ENCODE results near the gene ST14.
"Not testable (repeated sequence)": the region's sequence is repeated elsewhere in the genome, so short reads cannot be mapped to it uniquely, and the experiment has no call there.

ST14 gene

DNA sequence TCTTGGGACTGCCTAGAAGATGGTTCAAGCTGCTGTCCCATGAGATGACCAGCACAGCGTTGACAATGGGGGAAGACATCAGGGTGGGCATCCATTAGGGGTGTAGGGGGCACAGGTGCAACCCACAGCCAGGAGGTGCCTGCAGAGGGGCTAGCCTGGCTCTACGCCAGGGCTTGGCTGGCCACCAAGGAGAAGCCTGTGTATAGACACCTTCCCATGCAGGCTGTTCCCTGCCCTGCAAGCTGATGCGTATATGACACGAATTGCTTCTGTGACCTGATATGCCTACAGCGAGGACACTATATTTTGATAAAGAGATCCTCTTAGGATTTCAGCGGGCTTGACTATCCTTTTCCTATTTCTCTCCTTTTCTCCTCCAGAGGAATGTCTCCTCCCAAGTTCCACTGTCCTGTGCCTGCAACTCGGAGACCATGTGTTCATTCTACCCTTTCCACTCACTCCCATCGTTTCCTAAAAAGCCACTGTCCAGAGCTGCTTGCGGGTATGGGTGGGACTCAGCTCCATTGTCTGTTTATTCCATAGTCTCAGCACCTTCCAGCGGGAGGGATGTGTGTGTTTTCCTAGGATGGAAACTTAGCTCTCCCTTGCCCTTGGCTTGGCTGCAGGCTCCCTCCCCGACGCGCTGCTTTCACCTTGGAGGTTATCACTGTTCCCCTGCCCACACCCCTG is 56.1 kb downstream of the ST14 start:
- no peak overlapping the region for H3K4me3 ChIP-seq (ENCODE audit: low read length)
- no peak for DNase-seq (ENCODE audit: low read depth, low spot score)

DNA sequence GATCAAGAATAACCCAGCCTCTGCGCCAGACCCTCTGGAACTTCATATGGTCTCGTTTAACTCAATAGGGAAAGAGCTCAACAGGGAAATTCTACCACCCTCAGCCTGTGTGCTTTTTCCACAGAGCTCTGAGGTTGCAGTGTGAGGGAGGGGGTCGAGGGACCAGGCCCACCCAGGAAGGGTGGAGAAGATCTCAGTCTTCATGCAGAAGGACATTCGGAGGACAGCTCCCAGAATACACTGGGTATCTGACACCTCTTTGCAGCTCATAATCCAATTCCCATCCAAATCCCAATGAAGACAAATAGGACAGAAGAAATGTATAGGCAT is 56.6 kb downstream of the ST14 start:
- DNase-seq (ENCODE audit: low read depth, low spot score), result no peak
- H3K4me3 ChIP-seq (ENCODE audit: low read length), result no peak overlapping the region

DNA sequence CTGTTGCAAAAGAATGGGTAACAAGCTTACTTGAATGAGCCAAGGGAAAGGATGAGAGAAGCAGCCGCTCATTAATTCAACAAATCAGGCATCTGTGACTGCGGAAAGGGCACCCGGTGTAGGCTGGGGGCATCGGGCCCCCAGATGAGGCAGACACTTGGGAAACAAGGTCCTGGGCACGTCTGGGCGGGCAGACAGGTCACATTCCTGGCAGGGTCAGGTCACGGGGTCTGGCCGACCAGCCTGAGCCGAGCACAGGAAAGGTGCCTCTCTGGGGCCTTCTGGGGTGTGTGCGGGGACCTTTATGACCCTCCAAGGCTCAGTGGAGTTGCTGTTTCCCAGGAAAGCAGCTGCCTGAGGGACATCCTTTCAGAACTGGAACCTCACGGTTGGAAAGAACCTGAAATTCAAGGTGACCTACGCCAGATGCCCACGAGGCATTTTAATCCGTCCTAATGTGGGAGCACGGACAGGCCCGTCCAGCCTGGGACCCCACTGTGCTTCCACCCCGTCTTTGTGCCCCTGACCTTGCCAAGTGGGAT is 57.1 kb downstream of the ST14 start:
- H3K4me3 ChIP-seq (ENCODE audit: low read length), result no peak overlapping the region
- DNase-seq (ENCODE audit: low read depth, low spot score), result no peak

DNA sequence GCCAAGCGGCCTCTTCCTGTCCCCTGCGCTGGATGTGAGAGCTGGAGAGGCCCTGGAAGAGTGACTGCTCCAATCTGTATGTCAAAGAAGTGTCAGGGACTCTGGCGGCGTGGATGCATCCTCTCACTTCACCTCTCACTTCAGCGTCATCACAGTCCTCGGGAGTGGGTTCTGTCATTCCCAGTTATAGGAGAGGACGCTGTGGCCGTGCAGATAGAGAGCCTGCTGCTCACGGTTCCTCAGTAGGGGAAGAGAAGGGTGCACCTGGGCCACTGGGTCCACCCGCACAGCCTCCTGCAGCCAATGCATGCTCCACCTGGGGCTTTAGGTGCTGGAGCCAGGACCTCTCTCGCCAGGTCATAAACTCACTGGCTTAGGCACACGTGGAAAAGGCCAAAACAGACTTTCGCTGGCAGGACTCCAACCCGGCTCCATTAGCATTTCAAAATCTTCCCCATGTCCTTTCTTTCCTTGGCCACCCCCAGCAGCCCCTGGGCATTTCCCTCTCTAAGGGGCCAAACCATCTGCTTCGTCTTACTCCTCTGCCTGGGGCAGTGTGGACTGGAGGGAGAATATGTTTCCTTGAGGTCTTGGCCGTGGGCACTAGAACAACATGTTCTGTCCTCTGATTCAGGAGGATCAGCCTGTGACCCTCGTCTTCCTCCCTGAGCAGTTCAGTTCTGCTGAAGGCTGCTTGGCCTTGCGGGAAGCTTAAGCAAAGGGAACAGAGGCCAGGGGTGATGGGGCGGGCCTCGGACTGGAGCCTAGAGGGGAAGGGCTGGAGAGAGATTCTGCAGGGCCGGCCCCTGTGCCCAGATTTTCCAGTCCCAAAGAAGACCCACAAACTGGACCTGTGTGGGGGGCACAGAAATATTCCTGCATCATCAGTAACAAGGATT is 57.8 kb downstream of the ST14 start:
- H3K4me3 ChIP-seq (ENCODE audit: low read length), result no peak overlapping the region
- DNase-seq (ENCODE audit: low read depth, low spot score), result no peak

DNA sequence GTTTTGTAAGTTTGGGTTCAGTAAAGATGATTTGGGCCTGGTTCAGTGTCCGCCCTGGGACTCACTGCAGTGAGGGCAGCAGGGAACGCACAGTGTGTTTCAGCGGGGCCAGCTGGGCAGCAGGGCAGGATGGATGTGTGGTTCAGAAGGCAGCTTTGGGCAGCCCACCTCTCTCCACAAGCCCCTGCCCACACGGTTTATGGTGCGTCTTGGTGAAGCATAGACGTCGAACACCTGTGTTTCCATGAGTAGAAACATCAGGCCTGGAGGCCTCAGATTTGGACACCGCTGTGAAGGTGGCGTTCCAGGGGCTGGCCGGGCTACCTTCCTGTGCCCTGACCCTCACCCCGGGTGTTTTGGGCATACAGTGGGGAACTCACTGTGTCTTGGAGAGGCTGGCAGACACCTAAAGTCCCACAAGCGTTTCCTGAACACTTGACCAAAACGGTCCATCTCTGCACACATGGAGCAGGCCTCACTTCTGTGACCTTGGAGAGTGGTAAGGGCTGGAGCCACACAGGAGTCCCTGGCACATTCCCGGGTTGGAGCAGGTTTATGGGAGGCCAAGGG is 59.0 kb downstream of the ST14 start:
- DNase-seq (ENCODE audit: low read depth, low spot score), result no peak
- H3K4me3 ChIP-seq (ENCODE audit: low read length), result no peak overlapping the region

DNA sequence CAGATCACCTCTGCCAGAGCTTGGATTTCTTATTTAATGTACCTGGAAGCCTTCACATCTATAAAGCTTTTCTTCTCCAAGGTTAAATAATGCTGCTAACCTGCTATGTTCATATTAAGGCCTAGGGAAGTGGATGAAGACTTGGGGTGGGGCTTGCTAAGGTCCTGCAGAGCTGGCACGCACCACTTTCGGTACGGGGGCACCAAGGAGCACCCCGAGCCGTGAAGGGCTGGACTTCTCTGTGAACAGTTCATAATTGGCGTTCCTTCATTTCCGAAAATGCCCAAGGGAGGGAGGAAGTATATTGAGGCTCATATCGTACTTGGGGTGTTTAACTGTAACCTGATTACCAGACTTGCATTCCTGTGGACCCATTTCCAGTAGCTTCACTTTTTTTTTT is 59.6 kb downstream of the ST14 start:
- H3K4me3 ChIP-seq (ENCODE audit: low read length), result no peak overlapping the region
- no peak for DNase-seq (ENCODE audit: low read depth, low spot score)

DNA sequence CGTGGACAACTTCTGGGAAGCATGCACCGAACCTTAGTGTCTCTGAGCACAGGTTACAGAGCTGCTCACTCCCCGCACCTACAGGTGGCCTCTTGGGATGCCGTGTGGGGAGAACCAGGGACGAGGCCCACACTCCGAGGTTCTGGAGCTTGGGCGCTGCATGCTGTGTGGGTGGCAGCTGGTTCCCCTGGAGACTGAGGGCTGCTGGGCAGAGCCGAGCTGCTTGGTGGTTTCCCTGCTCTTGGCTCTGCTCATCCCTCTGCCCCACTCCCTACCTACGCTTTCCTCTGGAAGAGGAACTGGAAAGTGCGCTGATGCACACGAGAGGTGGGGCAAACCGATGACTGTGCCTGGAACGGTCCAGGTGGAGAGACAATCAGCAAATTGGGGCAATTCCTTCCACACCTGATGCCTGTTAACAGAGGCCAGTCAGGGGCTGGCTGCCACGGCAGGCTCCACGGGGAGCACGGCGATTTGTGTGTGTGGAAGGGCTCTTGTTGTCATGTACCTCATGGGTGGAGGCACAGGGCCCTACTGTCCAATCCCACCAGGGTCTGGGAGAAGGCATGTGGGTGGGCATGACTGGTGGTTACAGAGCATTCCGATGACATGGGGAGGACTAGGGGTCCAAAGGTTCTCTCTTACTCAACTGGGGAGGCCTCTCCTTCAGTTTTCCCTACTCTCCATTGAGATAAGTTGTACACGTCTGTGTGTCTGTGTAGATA is 60.9 kb downstream of the ST14 start:
- H3K4me3 ChIP-seq (ENCODE audit: low read length), result no peak overlapping the region
- DNase-seq (ENCODE audit: low read depth, low spot score), result no peak

DNA sequence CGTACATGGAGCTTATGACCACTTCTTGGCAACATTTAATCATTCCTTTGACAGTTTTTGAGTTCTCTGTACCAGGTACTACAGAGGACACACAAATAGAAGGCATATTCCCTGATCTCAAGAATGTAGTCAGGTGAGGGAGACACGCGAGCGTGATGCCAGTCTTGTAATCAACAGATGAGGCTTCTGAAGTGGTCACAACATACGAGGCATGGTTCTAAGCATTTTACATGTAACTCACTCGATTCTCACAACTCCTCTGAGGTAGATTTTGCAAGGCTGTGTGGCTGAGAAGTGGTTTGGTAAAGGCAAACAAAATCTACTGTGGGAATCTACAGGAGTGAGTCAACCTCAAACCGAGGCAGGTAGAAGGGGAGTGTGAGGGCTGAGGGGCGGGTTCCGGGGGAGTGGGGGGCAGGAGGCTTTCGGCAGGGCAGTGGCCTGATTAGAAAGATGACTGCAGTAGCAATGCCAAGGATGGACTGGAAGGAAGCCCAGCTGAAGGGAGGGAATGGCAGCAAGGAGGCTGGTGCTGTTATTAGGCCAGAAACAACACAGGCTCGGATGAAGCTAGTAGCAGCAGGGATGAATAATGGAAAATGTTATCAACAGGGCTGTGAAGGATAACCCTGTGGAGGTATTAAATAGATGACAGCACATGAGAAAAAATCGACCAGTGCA is 63.8 kb downstream of the ST14 start:
- DNase-seq (ENCODE audit: low read depth, low spot score), result peak; percentile 68
- no peak overlapping the region for H3K4me3 ChIP-seq (ENCODE audit: low read length)

DNA sequence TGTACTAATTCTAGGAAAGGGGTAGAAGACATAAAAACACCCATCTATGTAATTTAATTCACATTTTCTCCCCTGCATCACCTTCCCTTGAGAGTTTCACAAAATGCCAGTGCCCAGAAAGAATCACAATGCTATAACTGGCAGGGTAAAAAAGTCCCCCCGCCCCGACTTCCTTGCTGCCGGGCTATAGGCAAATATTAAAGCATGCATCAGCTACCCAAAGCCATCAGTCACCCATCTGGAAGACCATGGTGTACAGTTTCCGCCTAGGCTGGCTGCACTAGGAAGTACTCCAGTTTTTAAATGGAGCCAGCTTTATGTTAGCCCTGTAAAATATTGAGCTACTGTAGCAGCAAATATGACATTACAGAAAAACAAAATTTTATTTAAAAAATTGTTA is 67.8 kb downstream of the ST14 start:
- H3K4me3 ChIP-seq (ENCODE audit: low read length), result no peak overlapping the region
- DNase-seq (ENCODE audit: low read depth, low spot score), result no peak

DNA sequence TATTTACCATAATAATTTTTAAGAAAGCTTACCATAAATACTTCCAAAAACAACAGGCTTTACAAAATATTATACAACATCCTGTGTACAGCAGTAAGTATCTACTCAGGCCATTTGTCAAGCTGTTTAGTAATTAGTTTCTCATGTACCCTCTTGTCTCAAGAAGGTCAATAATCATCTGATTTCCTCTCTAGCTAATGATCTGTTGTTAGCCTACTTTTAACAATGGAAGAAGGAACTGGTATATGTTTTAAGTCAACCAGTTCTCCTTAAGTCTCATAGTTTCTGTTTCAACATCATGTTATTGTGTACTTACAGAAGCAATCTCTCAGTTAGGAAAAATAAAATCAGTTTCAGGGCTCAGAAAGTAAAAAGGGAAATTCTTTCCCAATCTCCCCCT is 73.9 kb downstream of the ST14 start:
- not testable (repeated sequence) for DNase-seq (ENCODE audit: low read depth, low spot score); H3K4me3 ChIP-seq (ENCODE audit: low read length)

DNA sequence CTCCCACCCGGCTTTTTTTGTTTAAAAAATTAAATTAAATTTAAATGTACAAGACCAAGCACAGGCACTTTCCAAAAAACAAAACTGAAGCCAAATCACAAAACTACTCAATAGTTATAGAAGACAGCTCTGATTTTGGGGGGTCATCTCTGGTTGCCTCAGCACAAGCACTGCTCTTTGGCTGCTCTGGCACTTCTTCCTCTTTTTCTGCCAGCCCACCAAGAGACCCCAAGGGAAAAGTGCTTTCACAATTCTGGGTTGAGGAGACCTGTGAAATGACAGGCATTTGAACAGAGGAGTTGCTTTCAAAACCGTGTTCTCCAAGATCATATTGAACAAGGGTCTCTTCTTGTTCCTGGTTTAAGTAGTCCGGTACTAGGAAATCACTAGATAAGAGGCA is 74.3 kb downstream of the ST14 start:
- not testable (repeated sequence) for DNase-seq (ENCODE audit: low read depth, low spot score); H3K4me3 ChIP-seq (ENCODE audit: low read length)

DNA sequence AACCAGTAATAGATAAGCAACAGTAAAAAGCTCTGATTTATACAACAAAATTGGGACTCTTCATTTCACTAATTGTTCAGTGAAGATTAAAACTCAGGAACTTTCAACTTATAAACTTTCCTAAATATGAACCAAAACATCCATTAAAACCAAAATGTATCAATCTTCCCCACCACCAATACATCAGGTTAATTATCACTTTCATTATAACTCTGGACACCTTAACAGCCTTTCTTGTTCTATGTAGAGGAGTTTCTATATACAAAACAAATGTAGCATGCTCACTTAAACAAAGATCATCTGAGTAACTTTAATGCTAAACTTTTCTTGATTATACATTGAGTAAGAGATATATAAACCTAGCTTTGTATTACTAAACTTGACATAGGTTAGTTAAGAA is 74.7 kb downstream of the ST14 start:
- H3K4me3 ChIP-seq (ENCODE audit: low read length), result no peak overlapping the region
- no peak for DNase-seq (ENCODE audit: low read depth, low spot score)

DNA sequence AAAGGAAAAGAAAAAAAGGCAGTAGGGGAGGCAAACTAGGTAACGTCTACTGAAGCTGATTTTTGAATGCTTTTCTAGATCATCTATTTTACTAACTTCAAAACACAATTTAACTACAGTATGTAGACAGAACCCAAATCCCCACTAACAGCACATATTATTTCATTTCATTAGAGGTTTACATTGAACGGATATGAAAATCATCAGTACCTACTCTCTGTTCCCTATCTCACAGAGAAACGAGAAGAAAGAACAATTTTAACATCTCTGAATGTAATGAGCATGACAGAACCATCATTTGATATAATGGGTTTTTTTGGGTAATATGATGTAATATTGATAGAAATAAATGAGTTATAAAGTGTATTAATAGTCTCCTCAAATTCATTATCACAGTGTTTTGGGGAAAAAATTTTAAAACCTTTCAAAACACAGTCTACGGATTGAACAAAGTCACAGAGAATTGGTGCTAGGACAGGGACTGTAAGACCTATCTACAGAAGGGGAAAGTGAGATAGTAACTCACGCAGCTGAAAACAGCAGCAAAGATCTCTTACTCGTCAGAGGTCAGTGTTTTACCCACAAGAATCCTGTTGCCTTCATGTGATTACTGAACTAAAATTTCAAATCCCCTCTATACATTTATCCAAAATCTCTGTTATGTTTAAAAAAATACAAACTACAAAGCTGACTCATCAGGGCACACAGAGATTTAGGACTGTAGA is 77.9 kb downstream of the ST14 start:
- DNase-seq (ENCODE audit: low read depth, low spot score), result no peak
- H3K4me3 ChIP-seq (ENCODE audit: low read length), result no peak overlapping the region

DNA sequence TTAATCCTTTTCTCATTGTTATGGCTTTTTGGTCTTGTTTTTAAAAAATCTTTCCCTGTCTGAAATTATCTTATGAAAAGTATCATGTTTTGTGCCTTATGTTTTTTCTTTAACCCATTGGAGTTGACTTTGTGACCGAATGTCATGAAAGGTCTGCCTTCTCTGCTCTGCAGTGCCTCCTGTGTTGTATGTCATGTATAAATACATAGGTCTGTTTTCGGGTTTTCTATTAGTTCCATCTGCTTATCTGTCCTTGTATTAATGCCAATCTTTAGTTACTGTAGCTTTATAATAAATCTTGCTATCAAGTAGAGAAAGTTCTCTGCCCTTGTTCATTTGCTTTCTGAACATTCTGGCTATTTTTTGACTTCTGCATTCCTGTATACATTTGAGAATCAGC is 82.1 kb downstream of the ST14 start:
- DNase-seq (ENCODE audit: low read depth, low spot score), result no peak
- no peak overlapping the region for H3K4me3 ChIP-seq (ENCODE audit: low read length)

DNA sequence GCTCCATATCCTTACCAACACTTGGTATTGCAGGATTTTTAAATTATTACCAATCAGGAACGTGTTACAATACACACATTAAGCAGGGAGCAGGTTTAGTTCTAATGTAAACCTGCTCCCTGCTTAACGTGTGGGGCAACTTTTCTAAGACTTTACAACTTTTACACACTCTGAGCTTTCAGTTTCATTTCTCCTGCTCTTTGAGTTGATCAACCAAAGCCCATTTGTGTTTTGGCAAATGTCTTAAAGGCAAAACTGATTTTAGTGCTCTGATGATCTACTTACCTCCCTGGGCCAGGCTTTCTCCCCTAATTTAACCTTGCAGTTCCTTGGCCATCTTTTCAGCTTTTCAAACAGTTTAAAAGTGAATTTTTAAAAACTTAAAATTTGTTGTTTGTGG is 84.2 kb downstream of the ST14 start:
- no peak overlapping the region for H3K4me3 ChIP-seq (ENCODE audit: low read length)
- DNase-seq (ENCODE audit: low read depth, low spot score), result no peak

DNA sequence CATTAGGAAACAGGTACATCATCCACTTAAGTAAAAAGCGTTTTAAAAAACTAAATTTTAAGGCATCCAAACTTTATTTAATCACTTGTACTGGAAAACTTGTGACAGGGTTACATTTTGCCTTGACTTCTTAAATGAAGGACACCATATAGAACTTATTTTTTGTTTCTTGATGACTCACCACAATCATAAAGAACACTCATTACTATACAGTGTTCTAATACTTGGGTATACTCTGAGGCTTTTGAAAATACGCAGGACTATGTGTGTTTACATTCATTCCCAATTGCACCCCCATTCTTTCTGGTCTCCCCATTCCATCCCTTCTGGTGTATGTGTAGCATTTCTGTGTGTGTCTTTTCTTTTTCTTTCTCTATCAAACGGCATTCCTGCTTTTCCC is 85.3 kb downstream of the ST14 start:
- no peak for DNase-seq (ENCODE audit: low read depth, low spot score)
- H3K4me3 ChIP-seq (ENCODE audit: low read length), result no peak overlapping the region

DNA sequence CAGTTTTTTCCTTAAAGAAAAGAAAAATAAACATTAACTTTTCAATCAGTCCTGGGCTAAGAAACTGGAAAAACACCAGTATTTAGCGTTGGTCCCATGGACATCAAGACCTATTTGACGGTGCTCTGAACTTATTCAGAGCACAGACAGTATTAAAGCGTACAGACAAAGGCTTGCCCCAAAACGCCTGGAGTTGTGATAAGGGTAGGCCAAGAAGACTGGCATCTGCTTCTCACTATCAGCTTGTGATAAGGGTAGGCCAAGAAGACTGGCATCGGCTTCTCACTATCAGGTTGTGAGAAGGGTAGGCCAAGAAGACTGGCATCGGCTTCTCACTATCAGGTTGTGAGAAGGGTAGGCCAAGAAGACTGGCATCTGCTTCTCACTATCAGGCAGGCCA is 85.8 kb downstream of the ST14 start:
- not testable (repeated sequence) for H3K4me3 ChIP-seq (ENCODE audit: low read length); DNase-seq (ENCODE audit: low read depth, low spot score)

DNA sequence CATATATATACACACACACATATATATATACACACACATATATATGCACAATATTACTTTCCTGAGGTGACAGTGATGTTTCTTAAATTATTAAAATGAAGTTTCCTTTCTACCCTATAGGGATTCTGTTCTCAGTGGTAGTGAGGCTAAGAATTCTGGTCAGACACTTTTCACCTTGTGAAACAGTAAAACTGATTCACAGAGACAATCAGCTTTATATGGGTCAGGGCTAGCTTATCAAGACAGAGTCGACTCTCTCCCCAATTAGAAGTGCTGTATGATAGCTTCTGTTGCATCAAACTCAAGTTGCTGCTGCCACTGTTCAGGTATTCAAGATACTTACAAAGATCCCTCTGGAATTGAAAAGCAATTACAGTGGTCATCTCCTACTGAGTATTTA is 86.7 kb downstream of the ST14 start:
- H3K4me3 ChIP-seq (ENCODE audit: low read length), result no peak overlapping the region
- no peak for DNase-seq (ENCODE audit: low read depth, low spot score)
